Tibial nerve (tissue), 4 donors: Measurements from ENCODE around the gene NOS1AP.

Source experiments
- CTCF ChIP-seq, 5 experiments: fragments of 200-600 bp in 3 of 5; fragments of 450-650 bp in 2 of 5; sonication (generic) in 3 of 5; IDR thresholded peaks; one replicate each; pipeline ENCODE4 v1.5.1; 2016 to 2019; ENCODE audit warnings: antibody characterized with exemption in 5 of 5, mild to moderate bottlenecking in 3 of 5, moderate library complexity in 2 of 5
- EP300 ChIP-seq, 2 donors: sonication (generic); formaldehyde crosslinking; IDR thresholded peaks; one replicate each; pipeline ENCODE4 v1.6.1; 2017; ENCODE audit warnings: antibody characterized with exemption in 2 of 2, mild to moderate bottlenecking in 1 of 2

GRCh38 chr1:162366671-162367070 lies 297.2 kb downstream of the NOS1AP start:
- TF ChIP-seq CTCF (IDR thresholded peaks at IDR 0.05): no peak
- no peak for TF ChIP-seq EP300 (IDR thresholded peaks at IDR 0.05)
